Measurements from ENCODE around the gene SLC22A25.

SLC22A25 gene

DNA sequence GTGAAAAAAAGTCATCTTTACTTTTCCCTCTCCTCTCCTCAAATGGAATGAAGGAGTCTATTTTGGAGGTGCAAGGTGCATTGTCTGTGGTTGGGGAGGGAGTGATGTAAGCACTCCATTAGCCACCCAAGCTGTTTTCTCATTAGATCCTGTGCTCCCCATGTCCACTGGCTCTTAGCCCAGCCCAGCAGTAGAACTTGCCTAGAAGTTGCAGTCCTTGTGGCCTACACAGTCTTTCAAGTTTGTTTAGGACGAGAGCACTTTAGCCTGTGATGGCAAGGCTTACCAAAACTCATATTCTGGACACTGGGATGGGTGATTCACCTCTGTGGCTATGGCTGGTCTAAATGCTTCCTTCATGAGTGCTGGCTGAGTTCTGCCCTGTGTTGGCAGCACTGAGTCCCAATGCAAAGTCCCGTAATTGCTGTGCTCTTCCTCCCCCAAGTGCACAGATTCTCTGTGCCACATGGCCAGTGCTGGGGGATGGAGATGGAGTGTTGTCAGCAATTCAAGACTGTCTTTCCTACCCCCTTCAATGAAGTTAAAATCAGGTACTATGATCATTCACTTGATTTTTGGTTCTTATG, 15.8 kb downstream of the SLC22A25 start:
- DNase-seq: no peak

- no peak for DNase-seq
These were observed 16.8 kb downstream of the SLC22A25 start for GRCh38 chr11:63226488-63227114.

GRCh38 chr11:63214093-63214492, 29.3 kb downstream of the SLC22A25 start:
- no peak for DNase-seq

DNA sequence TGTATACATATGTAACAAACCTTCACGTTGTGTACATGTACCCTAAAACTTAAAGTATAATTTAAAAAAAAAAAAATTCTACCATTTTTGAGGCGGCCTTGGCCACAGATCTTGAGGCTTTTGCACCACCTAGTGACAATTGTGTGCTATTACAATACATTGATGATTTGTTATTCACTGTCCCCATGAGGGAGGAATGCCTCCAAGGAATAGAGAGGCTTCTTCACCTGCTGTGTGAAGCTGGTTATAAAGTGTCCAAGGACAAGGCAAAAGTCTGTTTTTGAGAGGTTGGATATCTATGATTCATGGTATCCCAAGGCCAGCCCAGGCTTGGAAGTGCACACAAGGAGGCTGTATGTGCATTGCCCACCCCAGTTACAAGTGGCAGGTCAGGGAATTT, 30.7 kb downstream of the SLC22A25 start:
- no peak for DNase-seq

GRCh38 chr11:63210111-63210510, 33.3 kb downstream of the SLC22A25 start:
- no peak for DNase-seq

Data from activated naive CD4-positive, alpha-beta T cell (primary cell).